Mesodermal cell (in vitro differentiated cells): ENCODE measurements around the gene KRT77.

ENCODE experiments used
- H3K27ac ChIP-seq: 2 replicates; pipeline ENCODE4 v1.7.0; 2013; ENCODE audit warnings: mild to moderate bottlenecking, low read depth, low read length, moderate library complexity; ENCODE audit not compliant: severe bottlenecking
- H3K36me3 ChIP-seq: 2 replicates; pipeline ENCODE4 v1.7.1; 2013; ENCODE audit warnings: mild to moderate bottlenecking, low read length, moderate library complexity; ENCODE audit not compliant: control insufficient read depth, insufficient read depth
- H3K4me1 ChIP-seq: one replicate; pipeline ENCODE4 v1.7.1; 2013; ENCODE audit warnings: mild to moderate bottlenecking, low read length; ENCODE audit not compliant: insufficient read depth, control insufficient read depth, poor library complexity, severe bottlenecking
- H3K4me3 ChIP-seq: 2 replicates; pipeline ENCODE4 v1.7.0; 2013; ENCODE audit warnings: low read length, control low read depth, mild to moderate bottlenecking; ENCODE audit not compliant: insufficient read depth, poor library complexity, severe bottlenecking; ENCODE audit errors: extremely low read depth
- H3K9me3 ChIP-seq: 2 replicates; pipeline ENCODE4 v1.7.1; 2013; ENCODE audit warnings: mild to moderate bottlenecking, low read length, moderate library complexity; ENCODE audit not compliant: control insufficient read depth
- WGBS, 2 experiments: methylation state at CpG; one replicate each; pipeline ENCODE4 v1.1.5; 2013; ENCODE audit warnings: missing lambda C conversion rate in 2 of 2; ENCODE audit not compliant: insufficient coverage in 2 of 2; 5-methylcytosine and 5-hydroxymethylcytosine counted together

KRT77 gene

DNA sequence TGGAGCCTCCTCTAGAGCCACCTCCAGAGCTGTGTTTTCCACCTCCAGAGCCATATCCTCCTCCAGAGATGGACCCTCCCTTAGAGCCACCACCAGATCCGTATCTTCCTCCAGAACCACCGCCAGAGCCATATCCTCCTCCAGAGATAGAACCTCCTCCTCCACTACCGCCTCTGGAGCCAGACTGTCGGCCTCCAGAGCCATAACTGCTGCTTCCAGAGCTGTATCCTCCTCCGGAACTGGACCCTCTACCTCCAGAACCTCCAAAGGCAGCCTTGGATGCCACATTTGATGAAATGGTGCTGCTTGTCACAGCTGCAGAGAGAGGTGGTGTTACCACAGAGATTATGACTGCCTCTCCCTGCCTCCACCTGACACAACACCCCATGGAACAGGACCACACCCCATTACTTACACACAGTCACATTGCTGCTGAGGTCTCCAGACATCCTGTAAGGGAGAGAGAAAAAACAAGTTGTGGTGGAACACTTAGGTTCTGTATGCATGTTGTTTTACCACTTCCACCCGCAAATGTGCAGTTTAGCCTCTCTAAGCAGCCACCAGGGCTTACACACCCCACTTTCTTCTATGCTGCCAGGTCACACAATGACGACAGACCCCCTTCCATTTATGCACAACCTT lies 58.1 kb downstream of the KRT77 start:
- Histone ChIP-seq H3K27ac (no peak overlapping the region), H3K4me1 (no peaks in the 10 kb centered on the region), H3K9me3 (no peaks in the 10 kb centered on the region), H3K36me3 (no peaks in the 10 kb centered on the region), H3K4me3 (no peak overlapping the region)
- WGBS, 2 experiments = 79 to 84% methylated on average over 6 to 7 of the region's 7 CpGs

DNA sequence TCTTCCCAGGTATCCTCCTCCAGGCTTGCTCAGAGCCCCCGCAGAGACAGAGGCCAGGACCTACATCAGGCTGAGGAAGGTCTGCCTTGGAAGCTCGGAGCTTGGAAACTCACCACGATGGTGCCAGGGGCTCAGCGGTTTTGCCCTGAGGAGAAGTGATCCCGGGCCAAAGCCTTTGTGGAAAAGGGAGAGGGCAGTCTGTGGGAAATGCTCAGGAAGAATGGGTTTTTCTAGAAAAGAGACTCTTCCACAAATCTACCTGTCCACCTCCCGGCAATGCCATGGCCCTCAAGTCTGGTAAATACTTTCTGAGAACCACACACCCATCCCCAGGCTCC lies 59.3 kb downstream of the KRT77 start:
- no peak overlapping the region for H3K4me3 ChIP-seq
- H3K4me1 ChIP-seq = no peaks in the 10 kb centered on the region
- WGBS, 2 experiments = 82 to 95% methylated on average over 6 of the region's 6 CpGs
- no peaks in the 10 kb centered on the region for H3K36me3 ChIP-seq
- no peak overlapping the region for H3K27ac ChIP-seq
- no peaks in the 10 kb centered on the region for H3K9me3 ChIP-seq

DNA sequence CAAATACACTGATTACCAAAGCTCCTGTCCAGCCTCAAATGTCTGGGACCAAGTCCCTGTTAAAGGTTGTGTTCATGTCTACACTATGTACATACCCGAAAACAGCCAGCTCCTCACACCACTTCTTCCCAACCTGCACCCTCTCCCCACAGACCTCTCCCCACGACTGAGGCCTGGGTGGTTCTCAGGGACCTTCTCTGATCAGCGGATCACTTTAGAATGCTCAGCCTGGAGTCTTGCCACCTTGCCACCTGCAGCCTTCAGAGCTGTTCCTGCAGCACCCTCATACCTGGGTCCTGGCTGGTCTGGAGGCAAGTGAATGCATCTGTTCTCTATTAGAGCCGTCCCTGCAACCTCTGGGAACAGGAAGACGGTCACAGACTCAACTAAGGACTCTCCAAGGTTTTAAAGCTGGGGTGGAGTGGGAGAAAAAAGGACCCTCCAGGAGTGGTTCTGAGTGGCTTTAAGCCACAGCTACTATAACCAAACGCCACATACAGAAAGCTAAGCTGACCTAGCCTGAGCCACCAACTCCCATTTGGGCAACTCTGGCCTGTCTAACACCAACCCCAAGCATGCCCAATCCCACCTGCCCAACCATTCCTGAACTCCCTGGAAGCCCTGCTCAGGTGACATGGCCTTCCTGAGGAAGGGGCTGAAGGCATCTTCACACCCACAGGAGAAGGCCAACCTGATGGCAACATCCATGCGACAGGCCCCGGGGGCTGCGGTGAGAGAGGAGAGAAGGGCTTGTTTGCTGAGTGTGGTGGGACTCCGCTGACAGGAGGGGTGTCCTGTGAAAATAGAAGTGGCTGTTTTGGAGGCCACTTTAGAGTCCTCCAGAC lies 59.9 kb downstream of the KRT77 start:
- Histone ChIP-seq H3K9me3 (no peaks in the 10 kb centered on the region), H3K27ac (no peak overlapping the region), H3K4me1 (no peaks in the 10 kb centered on the region), H3K36me3 (no peaks in the 10 kb centered on the region), H3K4me3 (no peak overlapping the region)
- 81 to 88% methylated on average over 8 to 9 of the region's 10 CpGs for WGBS, 2 experiments

DNA sequence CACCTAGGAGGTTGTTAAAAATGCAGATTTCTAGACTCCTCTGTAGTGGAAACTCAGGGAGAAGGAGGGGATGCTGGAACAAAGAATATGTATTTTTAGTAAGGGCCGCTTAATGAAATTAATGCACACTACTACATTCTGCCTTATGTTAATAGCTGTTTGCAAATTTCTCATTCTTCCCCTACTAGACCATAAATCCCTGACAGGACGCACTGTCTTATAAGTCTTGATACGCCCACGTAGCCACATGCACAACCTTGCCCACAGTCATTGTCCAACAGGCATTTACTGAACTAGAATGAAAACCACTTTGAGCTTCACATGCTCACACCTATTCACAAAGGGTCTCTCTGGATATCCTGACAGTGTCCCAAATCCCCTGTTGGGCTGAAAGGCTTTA lies 61.9 kb downstream of the KRT77 start:
- 72% methylated on average over 3 of the region's 4 CpGs for WGBS, 2 experiments
- no peaks in the 10 kb centered on the region for H3K4me1 ChIP-seq
- no peak overlapping the region for H3K4me3 ChIP-seq
- no peaks in the 10 kb centered on the region for H3K36me3 ChIP-seq
- no peaks in the 10 kb centered on the region for H3K9me3 ChIP-seq
- no peak overlapping the region for H3K27ac ChIP-seq
